Activated T-helper 9 cell treated with anti-CD3 and anti-CD28 coated beads, Interleukin-2, amount 50 U/mL, for 16 hours (primary cell): ENCODE data around the gene LGI4.

ENCODE experiments used
- DNase-seq: peaks from one replicate; pipeline ENCODE4 v3.0.0-alpha.2; 2020; ENCODE audit warnings: low read depth

LGI4 gene

GRCh38 chr19:35123573-35123972 lies 11.3 kb downstream of the LGI4 start:
- no peak for DNase-seq

- DNase-seq: no peak
These were observed 11.9 kb downstream of the LGI4 start for GRCh38 chr19:35122687-35123551.

DNA sequence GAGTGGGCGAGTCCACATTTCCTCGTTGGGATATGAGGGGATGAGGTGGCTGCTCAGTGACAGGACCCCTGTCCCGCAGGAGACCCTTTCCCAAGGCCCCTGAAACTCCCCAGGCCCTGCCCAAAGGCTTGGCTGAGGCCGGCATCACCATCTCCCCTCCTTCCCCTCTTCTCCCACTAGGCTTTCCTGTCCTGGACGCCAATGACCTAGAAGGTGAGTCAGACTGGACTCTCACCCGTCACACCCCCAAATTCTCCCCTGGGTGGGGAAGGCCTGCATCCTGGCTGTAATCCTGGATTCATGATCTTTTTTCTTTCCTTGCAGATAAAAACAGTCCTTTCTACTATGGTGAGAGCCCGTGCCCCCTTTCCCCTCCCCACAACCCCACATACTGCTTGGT lies 14.0 kb downstream of the LGI4 start:
- no peak for DNase-seq

GRCh38 chr19:35120492-35120891 lies 14.4 kb downstream of the LGI4 start:
- DNase-seq: no peak

DNA sequence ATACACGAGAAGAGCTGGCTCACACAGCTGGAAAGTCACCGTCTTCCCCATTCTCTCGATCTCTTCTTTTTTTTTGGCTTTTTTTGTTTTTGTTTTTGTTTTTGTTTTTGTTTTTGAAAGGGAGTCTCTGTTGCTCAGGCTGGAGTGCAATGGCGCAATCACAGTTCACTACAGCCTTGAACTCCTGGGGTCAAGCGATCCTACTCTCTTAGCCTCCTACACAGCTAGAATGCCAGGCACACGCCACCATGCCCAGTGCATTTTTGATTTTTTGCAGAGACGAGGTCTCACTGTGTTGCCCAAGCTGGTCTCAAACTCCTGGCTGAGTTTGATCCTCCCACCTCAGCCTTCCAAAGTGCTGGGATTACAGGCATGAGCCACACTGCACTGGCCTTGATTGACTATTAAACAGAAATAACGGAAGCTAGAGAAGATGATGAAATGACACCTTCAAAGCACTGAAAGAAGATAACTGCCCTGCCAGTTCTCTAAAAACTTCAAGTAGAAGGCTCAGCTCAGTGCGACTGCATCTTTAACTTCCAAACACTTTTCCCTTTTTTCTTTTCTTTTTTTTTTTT lies 15.2 kb downstream of the LGI4 start:
- no peak for DNase-seq

- DNase-seq: no peak
These were observed 15.8 kb downstream of the LGI4 start for GRCh38 chr19:35119091-35119490.

DNA sequence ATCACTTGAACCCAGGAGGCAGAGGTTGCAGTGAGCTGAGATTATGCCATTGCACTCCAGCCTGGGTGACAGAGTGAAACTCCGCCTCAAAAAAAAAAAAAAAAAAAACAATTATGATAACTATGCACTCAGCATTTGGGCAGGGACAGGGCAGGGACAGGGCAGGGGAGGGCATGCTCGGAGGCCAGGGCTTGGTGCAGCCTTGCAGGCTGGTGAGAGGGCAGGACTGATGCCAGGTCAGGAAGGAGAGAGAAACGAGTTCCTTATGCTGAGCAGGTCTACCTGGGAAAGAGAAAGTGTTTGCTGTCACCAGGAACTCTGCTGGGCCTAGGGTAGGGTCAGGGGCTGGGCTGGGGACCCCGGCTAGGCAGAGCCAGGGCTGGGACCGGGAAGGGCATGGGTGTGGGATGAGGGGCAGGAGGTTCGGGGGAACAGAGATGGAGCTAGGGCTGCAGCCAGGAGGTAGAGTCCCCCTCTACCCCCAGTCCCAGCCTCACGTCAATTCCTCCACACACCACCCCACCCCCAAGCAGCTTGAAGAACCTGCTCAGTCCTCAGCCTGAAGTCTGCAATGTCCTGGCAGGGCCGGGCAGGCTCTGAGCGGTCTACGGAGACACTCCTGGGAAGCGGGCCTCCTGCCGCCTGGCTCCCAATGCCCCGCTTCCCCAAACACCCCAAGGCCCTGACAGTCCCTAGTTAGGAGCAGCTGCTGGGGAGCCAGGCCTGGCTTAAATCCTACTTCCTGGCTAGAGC lies 16.4 kb downstream of the LGI4 start:
- no peak for DNase-seq

- no peak for DNase-seq
These were observed 17.1 kb downstream of the LGI4 start for GRCh38 chr19:35117799-35118198.

GRCh38 chr19:35117116-35117515 lies 17.7 kb downstream of the LGI4 start:
- DNase-seq: no peak

GRCh38 chr19:35116072-35116801 lies 18.6 kb downstream of the LGI4 start:
- no peak for DNase-seq

GRCh38 chr19:35115177-35115951 lies 19.5 kb downstream of the LGI4 start, which contains the start of gene FXYD3:
FXYD3 (plus strand) TSS chr19:35115823; CDS start chr19:35119377, 3,554 bp downstream.
- DNase-seq: no peak

DNA sequence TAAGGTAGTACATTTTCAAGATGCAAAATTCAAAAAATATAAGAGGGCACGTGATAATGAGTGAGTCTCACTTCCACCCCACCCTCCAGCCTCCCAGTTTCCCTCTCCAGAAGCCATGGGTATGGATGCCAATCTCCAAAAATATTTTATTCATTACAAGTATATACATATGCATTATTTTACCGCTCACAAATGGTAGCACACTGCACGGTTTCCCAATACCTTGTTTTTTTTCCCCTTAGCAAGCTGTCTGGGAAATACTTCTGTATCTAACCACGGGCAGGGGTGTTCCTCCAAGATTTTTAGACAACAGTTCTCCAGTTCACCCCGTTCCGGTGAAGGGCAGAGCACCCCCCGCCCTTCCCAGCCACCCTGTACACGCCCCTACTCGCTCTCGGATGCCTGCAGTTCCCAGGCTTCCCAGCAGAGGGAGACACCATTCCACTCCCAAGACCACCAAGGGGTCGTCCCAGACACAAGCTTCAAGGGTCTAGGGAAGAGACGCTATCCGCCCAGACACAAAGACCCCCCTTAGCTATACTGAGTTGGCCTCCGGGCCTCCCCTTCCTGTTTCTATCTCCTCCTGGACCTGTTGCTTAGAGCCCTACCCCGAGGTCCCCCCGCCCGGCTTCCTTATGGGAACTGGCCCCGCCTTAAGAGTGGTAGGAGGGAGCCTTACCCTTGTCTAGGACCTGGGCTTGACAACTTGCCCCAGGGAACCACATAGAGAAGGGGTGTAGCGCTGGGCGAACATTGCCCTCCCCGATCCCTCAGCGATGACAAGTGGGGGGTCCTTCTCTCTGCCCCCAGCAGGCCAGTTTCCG lies 20.3 kb downstream of the LGI4 start:
- DNase-seq: peak; percentile 55

DNA sequence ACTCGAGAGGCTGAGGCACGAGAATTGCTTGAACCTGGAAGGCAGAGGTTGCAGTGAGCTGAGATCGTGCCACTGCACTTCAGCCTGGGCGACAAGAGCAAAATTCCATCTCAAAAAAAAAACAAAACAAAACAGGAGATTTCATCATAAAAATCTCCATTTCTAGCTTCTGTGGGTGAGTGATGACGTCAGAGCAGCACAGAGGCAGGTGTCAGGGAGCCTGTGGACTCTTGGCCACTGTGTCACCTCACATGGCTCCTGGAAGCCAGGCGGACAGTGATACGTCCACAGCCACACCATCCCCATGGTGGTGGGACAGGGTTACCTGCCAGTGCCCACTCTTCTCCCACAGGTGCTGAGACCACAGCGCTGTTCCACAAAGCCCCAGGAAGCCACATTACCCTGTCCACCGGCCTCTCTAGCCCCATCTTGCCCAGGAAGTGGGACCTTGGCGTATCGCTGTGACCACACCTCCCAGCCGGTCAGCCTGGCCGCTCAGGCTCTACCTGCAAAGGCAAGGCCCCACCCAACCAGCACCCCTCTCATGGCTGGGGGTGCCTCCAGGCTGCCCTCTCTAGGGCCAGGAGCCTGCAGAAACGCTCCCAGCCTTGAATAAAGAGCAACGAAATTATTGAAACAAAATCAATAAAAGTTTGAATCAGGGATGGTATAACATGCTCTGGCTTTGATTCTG lies 21.7 kb downstream of the LGI4 start:
- no peak for DNase-seq

DNA sequence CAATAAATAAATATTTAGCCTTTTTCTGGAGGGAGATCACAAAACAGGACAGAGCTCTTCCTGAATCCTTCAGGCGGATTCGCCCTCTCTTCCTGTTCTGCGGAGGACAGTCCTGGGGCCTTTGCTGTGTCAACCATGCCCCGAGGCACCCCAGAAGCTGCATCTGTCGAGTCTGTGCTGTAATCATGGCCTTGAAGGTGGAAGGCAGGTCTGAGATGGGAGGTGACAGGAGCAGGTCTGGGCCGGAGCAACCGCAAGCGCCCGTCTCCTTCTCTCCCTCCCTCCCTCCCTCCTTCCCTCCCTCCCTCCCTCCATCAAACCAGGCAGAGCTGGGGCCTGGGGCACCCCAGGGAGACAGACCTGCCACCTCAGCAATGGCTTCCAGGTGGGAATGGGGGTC lies 23.9 kb downstream of the LGI4 start:
- no peak for DNase-seq

- DNase-seq: no peak
These were observed 25.3 kb downstream of the LGI4 start for GRCh38 chr19:35109395-35110112.

DNA sequence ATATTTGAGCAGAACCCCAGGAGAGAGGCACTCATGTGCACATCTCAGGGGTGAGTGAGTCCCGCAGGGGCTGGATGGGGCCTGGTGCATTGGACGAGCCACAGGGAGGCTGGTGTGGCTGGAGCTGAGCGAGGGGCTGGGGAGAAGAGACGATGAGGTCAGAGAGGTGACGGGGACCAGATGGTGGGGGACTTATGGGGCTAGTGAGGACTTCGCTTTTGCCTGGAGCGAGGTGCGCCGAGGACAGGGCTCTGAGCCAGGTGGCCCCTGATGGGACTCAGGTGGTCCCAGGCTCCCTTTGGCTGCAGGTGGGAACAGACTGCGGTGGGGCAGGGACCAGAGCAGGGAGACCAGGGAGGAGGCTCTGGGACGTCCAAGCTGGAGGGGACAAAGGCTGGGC lies 26.1 kb downstream of the LGI4 start:
- no peak for DNase-seq

- no peak for DNase-seq
These were observed 27.3 kb downstream of the LGI4 start for GRCh38 chr19:35107545-35107944.

GRCh38 chr19:35106898-35107541 lies 27.8 kb downstream of the LGI4 start:
- DNase-seq: no peak

- no peak for DNase-seq
These were observed 28.6 kb downstream of the LGI4 start for GRCh38 chr19:35106291-35106583.
